ENCODE results near the gene NCAPD2. TPM values are rescaled to one million over a fixed set of nuclear protein-coding genes. Genes with fewer than 3 reads are reported as not detected.

The NCAPD2 gene
- total RNA-seq, 2 donors from 2014 or later = 90.3 to 150 TPM

DNA sequence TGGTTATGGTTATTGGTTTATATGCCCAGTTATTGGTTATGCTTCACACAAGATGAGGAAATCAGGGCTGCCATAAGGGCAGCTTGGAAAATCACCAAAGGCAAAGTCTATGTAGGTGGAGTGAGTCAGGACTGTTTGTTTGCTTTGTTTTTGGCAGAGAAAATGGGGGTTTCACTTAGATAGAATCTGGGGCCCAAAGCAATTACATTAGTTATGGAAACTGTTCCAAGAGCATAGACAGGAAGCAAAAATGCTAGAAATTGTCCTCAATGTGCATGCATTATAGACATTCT lies 25.7 kb upstream of the NCAPD2 start:
- DNase-seq = no peak
- no peaks in the 10 kb centered on the region for H3K9me3 Mint-ChIP-seq
- TF ChIP-seq, protein P1, sequence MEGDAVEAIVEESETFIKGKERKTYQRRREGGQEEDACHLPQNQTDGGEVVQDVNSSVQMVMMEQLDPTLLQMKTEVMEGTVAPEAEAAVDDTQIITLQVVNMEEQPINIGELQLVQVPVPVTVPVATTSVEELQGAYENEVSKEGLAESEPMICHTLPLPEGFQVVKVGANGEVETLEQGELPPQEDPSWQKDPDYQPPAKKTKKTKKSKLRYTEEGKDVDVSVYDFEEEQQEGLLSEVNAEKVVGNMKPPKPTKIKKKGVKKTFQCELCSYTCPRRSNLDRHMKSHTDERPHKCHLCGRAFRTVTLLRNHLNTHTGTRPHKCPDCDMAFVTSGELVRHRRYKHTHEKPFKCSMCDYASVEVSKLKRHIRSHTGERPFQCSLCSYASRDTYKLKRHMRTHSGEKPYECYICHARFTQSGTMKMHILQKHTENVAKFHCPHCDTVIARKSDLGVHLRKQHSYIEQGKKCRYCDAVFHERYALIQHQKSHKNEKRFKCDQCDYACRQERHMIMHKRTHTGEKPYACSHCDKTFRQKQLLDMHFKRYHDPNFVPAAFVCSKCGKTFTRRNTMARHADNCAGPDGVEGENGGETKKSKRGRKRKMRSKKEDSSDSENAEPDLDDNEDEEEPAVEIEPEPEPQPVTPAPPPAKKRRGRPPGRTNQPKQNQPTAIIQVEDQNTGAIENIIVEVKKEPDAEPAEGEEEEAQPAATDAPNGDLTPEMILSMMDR (conservative IDR thresholded peaks at IDR 0.05) = no peak
- Histone ChIP-seq H3K36me3 (ENCODE audit: control insufficient read depth, insufficient read depth, low read length) (peaks cover 20% of the 10 kb centered on the region), H3K4me1 (ENCODE audit: control insufficient read depth, insufficient read depth, low read length) (no peaks in the 10 kb centered on the region), H3K4me3 (ENCODE audit: low read length) (no peak overlapping the region), H3K9ac (ENCODE audit: extremely low read depth, low read length, poor library complexity, severe bottlenecking) (no peak overlapping the region), H3K27me3 (ENCODE audit: control insufficient read depth, insufficient read depth, low read length, poor library complexity, severe bottlenecking) (no peaks in the 10 kb centered on the region), H3K9me3 (ENCODE audit: control insufficient read depth, low read length) (no peaks in the 10 kb centered on the region), H3K27ac (ENCODE audit: low read depth, low read length) (no peak overlapping the region)
- peaks cover 38% of the 10 kb centered on the region for H3K36me3 Mint-ChIP-seq (ENCODE audit: low read depth)
- H3K4me3 Mint-ChIP-seq = no peak overlapping the region
- H3K4me1 Mint-ChIP-seq = peaks cover 15% of the 10 kb centered on the region
- no peak overlapping the region for H3K27ac Mint-ChIP-seq
- peaks cover 14% of the 10 kb centered on the region for H3K27me3 Mint-ChIP-seq (ENCODE audit: insufficient read depth)

DNA sequence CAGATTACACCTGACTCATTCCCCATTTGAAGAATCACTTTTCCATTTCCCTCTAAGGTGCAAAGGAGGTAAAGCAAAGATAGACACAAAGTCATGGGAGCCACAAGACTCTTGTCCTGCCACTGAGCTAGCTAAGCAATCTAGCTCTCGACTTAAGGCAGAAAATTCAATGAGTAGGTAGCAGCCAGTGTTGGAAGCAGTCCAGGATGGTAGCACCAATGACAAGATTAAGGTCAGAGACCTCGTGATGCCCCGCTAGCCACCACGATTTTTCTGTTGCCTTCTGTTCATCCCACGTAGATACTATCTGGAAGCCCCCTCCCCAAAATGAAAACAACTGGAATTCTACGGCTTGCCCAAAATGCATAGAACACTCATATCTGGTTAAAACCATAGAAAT lies 24.8 kb upstream of the NCAPD2 start:
- Histone ChIP-seq H3K9ac (ENCODE audit: extremely low read depth, low read length, poor library complexity, severe bottlenecking) (no peak overlapping the region), H3K27ac (ENCODE audit: low read depth, low read length) (no peak overlapping the region), H3K4me3 (ENCODE audit: low read length) (peak overlapping the region; percentile 85), H3K27me3 (ENCODE audit: control insufficient read depth, insufficient read depth, low read length, poor library complexity, severe bottlenecking) (no peaks in the 10 kb centered on the region), H3K4me1 (ENCODE audit: control insufficient read depth, insufficient read depth, low read length) (no peaks in the 10 kb centered on the region), H3K36me3 (ENCODE audit: control insufficient read depth, insufficient read depth, low read length) (peaks cover 15% of the 10 kb centered on the region), H3K9me3 (ENCODE audit: control insufficient read depth, low read length) (no peaks in the 10 kb centered on the region)
- peaks cover 14% of the 10 kb centered on the region for H3K27me3 Mint-ChIP-seq (ENCODE audit: insufficient read depth)
- TF ChIP-seq, protein P1 (conservative IDR thresholded peaks at IDR 0.05) = no peak
- no peak for DNase-seq
- WGBS, 2 experiments (ENCODE audit: insufficient coverage in 1 of 2, insufficient read length in 1 of 2) = 92 to 100% methylated on average over 1 to 6 of the region's 6 CpGs
- H3K4me1 Mint-ChIP-seq = peaks cover 15% of the 10 kb centered on the region
- no peak overlapping the region for H3K27ac Mint-ChIP-seq
- peaks cover 31% of the 10 kb centered on the region for H3K36me3 Mint-ChIP-seq (ENCODE audit: low read depth)
- no peaks in the 10 kb centered on the region for H3K9me3 Mint-ChIP-seq
- H3K4me3 Mint-ChIP-seq = peak overlapping the region; percentile 76

DNA sequence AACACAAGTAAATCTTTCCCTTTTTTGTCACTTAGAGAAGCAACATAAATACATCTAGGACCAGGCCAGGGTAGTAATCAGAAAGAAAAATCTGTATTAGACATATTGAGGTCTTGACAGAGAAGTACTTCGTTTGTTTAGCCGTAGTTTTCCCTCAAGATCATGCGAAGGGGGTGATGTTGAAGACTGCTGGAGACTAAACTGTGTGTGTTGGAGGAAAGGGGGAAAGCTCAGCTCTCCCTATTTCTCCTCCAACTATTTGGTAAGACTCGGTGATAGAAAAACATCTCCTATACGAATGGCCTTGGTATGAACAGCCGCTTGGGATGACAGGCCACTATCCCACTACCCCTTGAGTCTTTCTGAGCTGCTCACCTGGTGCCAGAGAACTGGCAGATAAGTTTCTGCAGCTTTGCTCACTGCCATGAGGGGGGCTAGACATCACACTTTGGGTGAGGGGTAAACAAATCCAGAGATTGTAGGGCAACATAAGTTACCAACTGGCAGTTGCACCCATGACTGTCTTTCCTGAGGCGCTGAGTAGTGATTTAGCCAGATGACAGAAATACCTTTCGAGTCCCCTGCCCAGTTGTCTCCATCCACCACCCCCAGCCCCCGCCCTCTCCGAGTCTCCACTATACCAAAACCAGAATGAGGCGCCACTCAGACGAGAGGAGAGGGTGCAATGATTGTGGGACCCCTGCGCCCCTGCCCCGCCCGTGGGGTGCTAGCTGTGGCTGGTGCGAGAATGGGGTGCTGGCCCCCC lies 24.1 kb upstream of the NCAPD2 start:
- WGBS, 2 experiments (ENCODE audit: insufficient coverage in 1 of 2, insufficient read length in 1 of 2) = 31 to 50% methylated on average over 7 to 14 of the region's 16 CpGs
- Mint-ChIP-seq H3K36me3 (ENCODE audit: low read depth) (peaks cover 24% of the 10 kb centered on the region), H3K27me3 (ENCODE audit: insufficient read depth) (peaks cover 16% of the 10 kb centered on the region), H3K4me1 (peaks cover 18% of the 10 kb centered on the region), H3K27ac (no peak overlapping the region), H3K9me3 (peaks cover 3% of the 10 kb centered on the region), H3K4me3 (peak overlapping the region; percentile 76)
- Histone ChIP-seq H3K4me1 (ENCODE audit: control insufficient read depth, insufficient read depth, low read length) (no peaks in the 10 kb centered on the region), H3K27ac (ENCODE audit: low read depth, low read length) (peak overlapping the region; percentile 39), H3K36me3 (ENCODE audit: control insufficient read depth, insufficient read depth, low read length) (peaks cover 8% of the 10 kb centered on the region), H3K9ac (ENCODE audit: extremely low read depth, low read length, poor library complexity, severe bottlenecking) (peak overlapping the region; percentile 68), H3K4me3 (ENCODE audit: low read length) (peak overlapping the region; percentile 85), H3K9me3 (ENCODE audit: control insufficient read depth, low read length) (no peaks in the 10 kb centered on the region), H3K27me3 (ENCODE audit: control insufficient read depth, insufficient read depth, low read length, poor library complexity, severe bottlenecking) (no peaks in the 10 kb centered on the region)
- no peak for DNase-seq
- TF ChIP-seq, protein P1 (conservative IDR thresholded peaks at IDR 0.05) = peak; percentile 41
